DND-41 (cell line): ENCODE measurements around the gene CNBD2.

Experiments
- ATAC-seq: fragments of 200-7000 bp; cut with Tn5 transposase; 3 replicates; pipeline ENCODE4 v1.9.1; 2021; ENCODE audit warnings: low read depth; ENCODE audit not compliant: insufficient read depth
- DNase-seq: peaks from one replicate; pipeline ENCODE4 v3.0.0-alpha.2; 2020
- H2AFZ ChIP-seq: 2 replicates; pipeline ENCODE4 v1.6.0; 2012; ENCODE audit warnings: low read depth, low read length
- H3K27ac ChIP-seq: 2 replicates; pipeline ENCODE4 v1.5.1; 2012; ENCODE audit warnings: low read length, inconsistent platforms
- H3K27me3 ChIP-seq: fragments of 200-600 bp; sonication (generic); 2 replicates; pipeline ENCODE4 v1.6.0; 2012; ENCODE audit warnings: low read length, mild to moderate bottlenecking, inconsistent platforms; ENCODE audit not compliant: insufficient read depth, poor library complexity
- H3K36me3 ChIP-seq: 2 replicates; pipeline ENCODE4 v1.5.1; 2012; ENCODE audit warnings: low read length, inconsistent platforms; ENCODE audit not compliant: insufficient read depth
- H3K4me1 ChIP-seq: 2 replicates; pipeline ENCODE4 v1.5.1; 2012; ENCODE audit warnings: mild to moderate bottlenecking, low read length; ENCODE audit not compliant: insufficient read depth
- H3K4me2 ChIP-seq: 2 replicates; pipeline ENCODE4 v1.6.0; 2012; ENCODE audit warnings: mild to moderate bottlenecking, moderate library complexity, low read length, inconsistent platforms; ENCODE audit not compliant: insufficient read depth
- H3K4me3 ChIP-seq, 2 experiments: fragments of 200-600 bp in 1 of 2; shearing (Covaris generic) in 1 of 2; 2 replicates each; pipeline ENCODE4 v1.5.1; 2012 to 2016; ENCODE audit warnings: inconsistent platforms in 2 of 2, low read length in 2 of 2, mild to moderate bottlenecking in 2 of 2, low read depth in 1 of 2, moderate library complexity in 1 of 2
- H3K79me2 ChIP-seq: 2 replicates; pipeline ENCODE4 v1.6.0; 2012; ENCODE audit warnings: low read length, inconsistent platforms; ENCODE audit not compliant: insufficient read depth
- H3K9ac ChIP-seq: 2 replicates; pipeline ENCODE4 v1.6.0; 2012; ENCODE audit warnings: low read depth, mild to moderate bottlenecking, inconsistent platforms, low read length, moderate library complexity
- H3K9me3 ChIP-seq: 2 replicates; pipeline ENCODE4 v1.5.1; 2012; ENCODE audit warnings: low read length, moderate library complexity, mild to moderate bottlenecking, inconsistent platforms; ENCODE audit not compliant: insufficient read depth, severe bottlenecking
- H4K20me1 ChIP-seq: 2 replicates; pipeline ENCODE4 v1.6.0; 2012; ENCODE audit warnings: low read length; ENCODE audit not compliant: insufficient read depth
- EZH2 ChIP-seq: IDR thresholded peaks from 3 replicates; pipeline ENCODE4 v1.6.1; 2012; ENCODE audit warnings: borderline replicate concordance, low read depth, mild to moderate bottlenecking, moderate library complexity, low read length, inconsistent platforms; ENCODE audit not compliant: severe bottlenecking
- TF ChIP-seq, protein P1 (sequence below): IDR thresholded peaks from 2 replicates; pipeline ENCODE4 v1.5.1; 2012; ENCODE audit warnings: borderline replicate concordance, low read length, moderate library complexity, mild to moderate bottlenecking; ENCODE audit not compliant: poor library complexity, severe bottlenecking; ENCODE audit errors: extremely low read depth

CNBD2 gene

DNA sequence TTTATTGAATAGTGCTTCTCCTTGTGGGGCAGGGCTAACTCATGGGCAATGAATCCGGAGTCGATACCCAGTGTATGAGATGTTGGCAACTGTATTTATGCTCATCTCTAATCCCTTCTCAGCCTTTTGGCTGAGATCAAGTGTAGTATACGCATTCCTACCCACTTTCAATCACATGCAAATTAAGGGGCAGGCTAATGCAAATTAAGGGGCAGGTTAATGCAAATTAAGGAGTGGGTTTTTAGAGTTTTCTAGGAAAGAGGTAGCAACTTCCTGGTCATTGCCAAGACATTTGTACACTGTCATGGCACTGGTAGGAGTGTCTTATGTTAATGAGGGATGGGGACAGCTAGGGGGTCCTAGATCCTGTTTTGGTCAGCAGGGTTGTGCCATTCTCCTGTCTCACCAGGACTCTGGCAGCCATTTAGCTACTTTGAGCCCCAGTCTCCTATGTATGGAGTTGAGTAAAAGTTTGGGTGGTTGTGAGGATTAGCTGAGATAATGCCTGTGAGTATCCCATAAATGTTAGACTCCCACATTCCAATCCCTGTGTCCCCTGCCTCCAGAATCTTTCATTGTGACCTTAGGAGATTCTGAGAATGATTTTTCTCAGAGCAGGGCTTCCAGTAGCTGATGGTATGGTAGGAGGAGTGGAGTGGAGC is at the start of gene CNBD2:
Gene CNBD2 (plus strand): TSS at position 612 of the 662 bp plus-strand sequence. CDS start 173 bp downstream, outside the sequence.
- Histone ChIP-seq H4K20me1 (no peaks in the 10 kb centered on the region), H3K9me3 (no peaks in the 10 kb centered on the region), H3K4me1 (no peaks in the 10 kb centered on the region), H3K4me3 (no peak within 1 kb of the TSS), H3K27ac (no peak within 1 kb of the TSS), H3K27me3 (peaks cover 3% of the 10 kb centered on the region), H3K79me2 (no peaks in the 10 kb centered on the region), H3K9ac (no peak within 1 kb of the TSS), H3K36me3 (no peaks in the 10 kb centered on the region), H2AFZ (no peak within 1 kb of the TSS), H3K4me2 (no peak within 1 kb of the TSS)
- ATAC-seq (peak; percentile 37; the same call in 1 of the 3 replicates), DNase-seq (no peak)
- TF ChIP-seq EZH2 = no peak
- TF ChIP-seq, protein P1, sequence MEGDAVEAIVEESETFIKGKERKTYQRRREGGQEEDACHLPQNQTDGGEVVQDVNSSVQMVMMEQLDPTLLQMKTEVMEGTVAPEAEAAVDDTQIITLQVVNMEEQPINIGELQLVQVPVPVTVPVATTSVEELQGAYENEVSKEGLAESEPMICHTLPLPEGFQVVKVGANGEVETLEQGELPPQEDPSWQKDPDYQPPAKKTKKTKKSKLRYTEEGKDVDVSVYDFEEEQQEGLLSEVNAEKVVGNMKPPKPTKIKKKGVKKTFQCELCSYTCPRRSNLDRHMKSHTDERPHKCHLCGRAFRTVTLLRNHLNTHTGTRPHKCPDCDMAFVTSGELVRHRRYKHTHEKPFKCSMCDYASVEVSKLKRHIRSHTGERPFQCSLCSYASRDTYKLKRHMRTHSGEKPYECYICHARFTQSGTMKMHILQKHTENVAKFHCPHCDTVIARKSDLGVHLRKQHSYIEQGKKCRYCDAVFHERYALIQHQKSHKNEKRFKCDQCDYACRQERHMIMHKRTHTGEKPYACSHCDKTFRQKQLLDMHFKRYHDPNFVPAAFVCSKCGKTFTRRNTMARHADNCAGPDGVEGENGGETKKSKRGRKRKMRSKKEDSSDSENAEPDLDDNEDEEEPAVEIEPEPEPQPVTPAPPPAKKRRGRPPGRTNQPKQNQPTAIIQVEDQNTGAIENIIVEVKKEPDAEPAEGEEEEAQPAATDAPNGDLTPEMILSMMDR = no peak

DNA sequence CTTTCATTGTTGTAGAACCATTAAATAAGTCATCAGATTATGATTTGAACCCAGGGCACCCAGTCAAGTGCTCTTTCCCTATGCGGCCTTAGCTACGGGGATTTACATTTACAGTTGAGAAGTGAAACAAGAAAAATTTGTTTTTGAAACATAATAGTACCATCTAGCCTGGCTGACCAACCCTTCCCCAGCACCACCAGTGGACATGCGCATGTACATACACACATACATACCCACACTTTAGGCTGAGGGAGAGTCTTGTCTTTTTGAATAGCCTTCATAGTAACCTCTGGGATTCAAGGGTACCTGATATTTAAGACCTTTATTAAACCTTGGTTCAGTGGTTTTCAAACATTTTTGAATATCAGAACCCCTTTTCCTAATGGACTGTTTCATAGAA is 47.9 kb upstream of the CNBD2 start:
- Histone ChIP-seq H3K4me3 (no peak overlapping the region), H3K27me3 (no peaks in the 10 kb centered on the region), H3K36me3 (peaks cover 68% of the 10 kb centered on the region), H3K79me2 (no peaks in the 10 kb centered on the region), H3K27ac (no peak overlapping the region), H2AFZ (no peak overlapping the region), H3K4me1 (no peaks in the 10 kb centered on the region), H3K4me2 (no peak overlapping the region), H3K9ac (no peak overlapping the region), H4K20me1 (no peaks in the 10 kb centered on the region), H3K9me3 (no peaks in the 10 kb centered on the region)
- TF ChIP-seq EZH2 = no peak
- TF ChIP-seq, protein P1 = no peak
- ATAC-seq = no peak
- DNase-seq = no peak

DNA sequence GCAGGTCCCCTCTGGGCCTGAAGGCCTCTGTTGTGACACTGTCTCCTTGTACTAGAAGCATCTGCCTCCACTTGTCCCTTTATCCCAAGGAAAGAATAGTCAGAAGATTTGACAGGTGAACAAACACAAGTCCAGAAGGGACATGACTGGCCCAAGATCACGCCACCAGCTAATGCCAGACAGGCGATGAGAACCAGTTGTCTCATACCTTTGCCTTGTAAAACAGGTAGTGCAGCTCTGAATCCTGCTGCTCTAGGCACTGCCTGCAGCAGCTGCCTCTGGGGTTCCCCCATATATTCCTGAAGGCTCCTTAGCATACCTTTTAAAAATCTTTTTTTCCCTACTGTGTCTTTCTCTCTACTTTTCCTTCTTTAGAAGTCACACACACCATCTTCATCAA is 39.1 kb upstream of the CNBD2 start:
- peaks cover 1% of the 10 kb centered on the region; the same call in 1 of the 2 replicates for H4K20me1 ChIP-seq
- H3K4me3 ChIP-seq = no peak overlapping the region
- peaks cover 70% of the 10 kb centered on the region for H3K36me3 ChIP-seq
- DNase-seq (no peak), ATAC-seq (no peak)
- H2AFZ ChIP-seq = no peak overlapping the region
- H3K9ac ChIP-seq = no peak overlapping the region
- H3K9me3 ChIP-seq = no peaks in the 10 kb centered on the region
- no peak overlapping the region for H3K27ac ChIP-seq
- no peaks in the 10 kb centered on the region for H3K4me1 ChIP-seq
- TF ChIP-seq, protein P1 = no peak
- no peak for TF ChIP-seq EZH2
- H3K79me2 ChIP-seq = no peaks in the 10 kb centered on the region
- H3K4me2 ChIP-seq = no peak overlapping the region
- H3K27me3 ChIP-seq = no peaks in the 10 kb centered on the region
